GM23338 (cell line): ENCODE measurements around the gene ZFR2.

Source experiments
- EZH2 ChIP-seq: fragments of 200-600 bp; sonication (generic); IDR thresholded peaks from one replicate; pipeline ENCODE4 v1.8.0; 2017; ENCODE audit warnings: antibody characterized with exemption, mild to moderate bottlenecking, low read depth; ENCODE audit not compliant: unreplicated experiment
- EZH2phosphoT487 ChIP-seq: fragments of 200-600 bp; sonication (generic); IDR thresholded peaks from one replicate; pipeline ENCODE4 v1.8.1; 2018; ENCODE audit warnings: antibody characterized with exemption; ENCODE audit not compliant: unreplicated experiment
- JUNB ChIP-seq: IDR thresholded peaks from one replicate; pipeline ENCODE4 v1.6.1; 2016; ENCODE audit warnings: antibody characterized with exemption; ENCODE audit not compliant: unreplicated experiment
- POLR2AphosphoS5 ChIP-seq: IDR thresholded peaks from 2 replicates; pipeline ENCODE4 v1.6.1; 2016; ENCODE audit warnings: antibody characterized with exemption, low read depth
- ZNF331 ChIP-seq: fragments of 250-450 bp; sonication (Bioruptor Pico); IDR thresholded peaks from 2 replicates; pipeline ENCODE4 v1.5.0; 2020; ENCODE audit warnings: low read depth, mild to moderate bottlenecking, moderate library complexity
- TF ChIP-seq, protein P1 (sequence below), 2 experiments: fragments of 200-600 bp in 1 of 2; sonication (generic) in 1 of 2; conservative IDR thresholded peaks; 2 replicates each; pipeline versions ENCODE4 v1.5.1 to v1.6.1; 2016 to 2017; ENCODE audit warnings: antibody characterized with exemption in 2 of 2, low read depth in 2 of 2, mild to moderate bottlenecking in 2 of 2, moderate library complexity in 1 of 2
- TF ChIP-seq, protein P2 (sequence below): IDR thresholded peaks from one replicate; pipeline ENCODE4 v1.6.1; 2018; ENCODE audit warnings: antibody characterized with exemption; ENCODE audit not compliant: unreplicated experiment
- TF ChIP-seq, protein P3 (sequence below): fragments of 250-450 bp; sonication (Bioruptor Pico); IDR thresholded peaks from 2 replicates; pipeline ENCODE4 v1.5.0; 2020; ENCODE audit warnings: mild to moderate bottlenecking, moderate library complexity

DNA sequence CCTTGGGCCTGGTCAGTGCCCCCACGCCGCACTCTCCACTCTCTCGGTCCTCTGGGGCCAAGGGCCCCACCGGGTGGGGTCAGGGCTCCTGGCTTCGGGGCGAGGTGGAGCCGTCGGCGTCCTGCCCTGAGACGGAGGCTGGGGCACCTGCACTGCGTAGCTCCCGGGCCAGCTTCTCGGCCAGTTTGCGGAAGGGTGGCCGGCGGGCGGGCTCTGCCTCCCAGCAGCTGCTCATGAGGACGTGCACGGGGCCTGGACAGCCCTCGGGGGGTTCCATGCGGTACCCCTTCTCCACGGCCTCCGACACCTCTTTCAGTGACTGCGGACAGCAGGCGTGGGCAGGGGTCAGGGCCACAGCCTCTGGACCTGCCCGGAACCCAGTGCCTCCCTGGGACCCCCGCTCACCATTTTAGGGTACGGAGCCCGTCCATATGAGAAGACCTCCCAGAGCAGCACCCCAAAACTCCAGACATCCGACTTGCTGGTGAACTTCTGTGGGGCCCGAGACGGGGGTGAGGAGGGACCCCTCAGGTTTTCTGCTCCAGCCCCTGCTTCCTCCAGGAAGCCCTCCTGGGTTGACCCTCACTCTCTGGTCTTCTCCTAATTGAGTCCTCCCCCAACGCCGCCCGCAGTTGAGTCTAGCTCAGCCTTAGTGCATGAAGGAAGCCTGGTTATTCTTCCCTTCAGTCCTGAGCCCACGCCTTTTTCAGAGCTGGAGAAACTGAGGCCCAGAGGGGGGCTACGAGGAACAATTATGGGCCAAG is 90.6 kb downstream of the ZFR2 start:
- TF ChIP-seq, protein P1, sequence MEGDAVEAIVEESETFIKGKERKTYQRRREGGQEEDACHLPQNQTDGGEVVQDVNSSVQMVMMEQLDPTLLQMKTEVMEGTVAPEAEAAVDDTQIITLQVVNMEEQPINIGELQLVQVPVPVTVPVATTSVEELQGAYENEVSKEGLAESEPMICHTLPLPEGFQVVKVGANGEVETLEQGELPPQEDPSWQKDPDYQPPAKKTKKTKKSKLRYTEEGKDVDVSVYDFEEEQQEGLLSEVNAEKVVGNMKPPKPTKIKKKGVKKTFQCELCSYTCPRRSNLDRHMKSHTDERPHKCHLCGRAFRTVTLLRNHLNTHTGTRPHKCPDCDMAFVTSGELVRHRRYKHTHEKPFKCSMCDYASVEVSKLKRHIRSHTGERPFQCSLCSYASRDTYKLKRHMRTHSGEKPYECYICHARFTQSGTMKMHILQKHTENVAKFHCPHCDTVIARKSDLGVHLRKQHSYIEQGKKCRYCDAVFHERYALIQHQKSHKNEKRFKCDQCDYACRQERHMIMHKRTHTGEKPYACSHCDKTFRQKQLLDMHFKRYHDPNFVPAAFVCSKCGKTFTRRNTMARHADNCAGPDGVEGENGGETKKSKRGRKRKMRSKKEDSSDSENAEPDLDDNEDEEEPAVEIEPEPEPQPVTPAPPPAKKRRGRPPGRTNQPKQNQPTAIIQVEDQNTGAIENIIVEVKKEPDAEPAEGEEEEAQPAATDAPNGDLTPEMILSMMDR (conservative IDR thresholded peaks at IDR 0.05; ENCODE audit: low read depth in 2 of 2) = no peak
- no peak for TF ChIP-seq POLR2AphosphoS5
- TF ChIP-seq EZH2phosphoT487 = no peak
- TF ChIP-seq EZH2 = no peak
- TF ChIP-seq, protein P2, sequence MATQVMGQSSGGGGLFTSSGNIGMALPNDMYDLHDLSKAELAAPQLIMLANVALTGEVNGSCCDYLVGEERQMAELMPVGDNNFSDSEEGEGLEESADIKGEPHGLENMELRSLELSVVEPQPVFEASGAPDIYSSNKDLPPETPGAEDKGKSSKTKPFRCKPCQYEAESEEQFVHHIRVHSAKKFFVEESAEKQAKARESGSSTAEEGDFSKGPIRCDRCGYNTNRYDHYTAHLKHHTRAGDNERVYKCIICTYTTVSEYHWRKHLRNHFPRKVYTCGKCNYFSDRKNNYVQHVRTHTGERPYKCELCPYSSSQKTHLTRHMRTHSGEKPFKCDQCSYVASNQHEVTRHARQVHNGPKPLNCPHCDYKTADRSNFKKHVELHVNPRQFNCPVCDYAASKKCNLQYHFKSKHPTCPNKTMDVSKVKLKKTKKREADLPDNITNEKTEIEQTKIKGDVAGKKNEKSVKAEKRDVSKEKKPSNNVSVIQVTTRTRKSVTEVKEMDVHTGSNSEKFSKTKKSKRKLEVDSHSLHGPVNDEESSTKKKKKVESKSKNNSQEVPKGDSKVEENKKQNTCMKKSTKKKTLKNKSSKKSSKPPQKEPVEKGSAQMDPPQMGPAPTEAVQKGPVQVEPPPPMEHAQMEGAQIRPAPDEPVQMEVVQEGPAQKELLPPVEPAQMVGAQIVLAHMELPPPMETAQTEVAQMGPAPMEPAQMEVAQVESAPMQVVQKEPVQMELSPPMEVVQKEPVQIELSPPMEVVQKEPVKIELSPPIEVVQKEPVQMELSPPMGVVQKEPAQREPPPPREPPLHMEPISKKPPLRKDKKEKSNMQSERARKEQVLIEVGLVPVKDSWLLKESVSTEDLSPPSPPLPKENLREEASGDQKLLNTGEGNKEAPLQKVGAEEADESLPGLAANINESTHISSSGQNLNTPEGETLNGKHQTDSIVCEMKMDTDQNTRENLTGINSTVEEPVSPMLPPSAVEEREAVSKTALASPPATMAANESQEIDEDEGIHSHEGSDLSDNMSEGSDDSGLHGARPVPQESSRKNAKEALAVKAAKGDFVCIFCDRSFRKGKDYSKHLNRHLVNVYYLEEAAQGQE = no peak
- TF ChIP-seq, protein P3, sequence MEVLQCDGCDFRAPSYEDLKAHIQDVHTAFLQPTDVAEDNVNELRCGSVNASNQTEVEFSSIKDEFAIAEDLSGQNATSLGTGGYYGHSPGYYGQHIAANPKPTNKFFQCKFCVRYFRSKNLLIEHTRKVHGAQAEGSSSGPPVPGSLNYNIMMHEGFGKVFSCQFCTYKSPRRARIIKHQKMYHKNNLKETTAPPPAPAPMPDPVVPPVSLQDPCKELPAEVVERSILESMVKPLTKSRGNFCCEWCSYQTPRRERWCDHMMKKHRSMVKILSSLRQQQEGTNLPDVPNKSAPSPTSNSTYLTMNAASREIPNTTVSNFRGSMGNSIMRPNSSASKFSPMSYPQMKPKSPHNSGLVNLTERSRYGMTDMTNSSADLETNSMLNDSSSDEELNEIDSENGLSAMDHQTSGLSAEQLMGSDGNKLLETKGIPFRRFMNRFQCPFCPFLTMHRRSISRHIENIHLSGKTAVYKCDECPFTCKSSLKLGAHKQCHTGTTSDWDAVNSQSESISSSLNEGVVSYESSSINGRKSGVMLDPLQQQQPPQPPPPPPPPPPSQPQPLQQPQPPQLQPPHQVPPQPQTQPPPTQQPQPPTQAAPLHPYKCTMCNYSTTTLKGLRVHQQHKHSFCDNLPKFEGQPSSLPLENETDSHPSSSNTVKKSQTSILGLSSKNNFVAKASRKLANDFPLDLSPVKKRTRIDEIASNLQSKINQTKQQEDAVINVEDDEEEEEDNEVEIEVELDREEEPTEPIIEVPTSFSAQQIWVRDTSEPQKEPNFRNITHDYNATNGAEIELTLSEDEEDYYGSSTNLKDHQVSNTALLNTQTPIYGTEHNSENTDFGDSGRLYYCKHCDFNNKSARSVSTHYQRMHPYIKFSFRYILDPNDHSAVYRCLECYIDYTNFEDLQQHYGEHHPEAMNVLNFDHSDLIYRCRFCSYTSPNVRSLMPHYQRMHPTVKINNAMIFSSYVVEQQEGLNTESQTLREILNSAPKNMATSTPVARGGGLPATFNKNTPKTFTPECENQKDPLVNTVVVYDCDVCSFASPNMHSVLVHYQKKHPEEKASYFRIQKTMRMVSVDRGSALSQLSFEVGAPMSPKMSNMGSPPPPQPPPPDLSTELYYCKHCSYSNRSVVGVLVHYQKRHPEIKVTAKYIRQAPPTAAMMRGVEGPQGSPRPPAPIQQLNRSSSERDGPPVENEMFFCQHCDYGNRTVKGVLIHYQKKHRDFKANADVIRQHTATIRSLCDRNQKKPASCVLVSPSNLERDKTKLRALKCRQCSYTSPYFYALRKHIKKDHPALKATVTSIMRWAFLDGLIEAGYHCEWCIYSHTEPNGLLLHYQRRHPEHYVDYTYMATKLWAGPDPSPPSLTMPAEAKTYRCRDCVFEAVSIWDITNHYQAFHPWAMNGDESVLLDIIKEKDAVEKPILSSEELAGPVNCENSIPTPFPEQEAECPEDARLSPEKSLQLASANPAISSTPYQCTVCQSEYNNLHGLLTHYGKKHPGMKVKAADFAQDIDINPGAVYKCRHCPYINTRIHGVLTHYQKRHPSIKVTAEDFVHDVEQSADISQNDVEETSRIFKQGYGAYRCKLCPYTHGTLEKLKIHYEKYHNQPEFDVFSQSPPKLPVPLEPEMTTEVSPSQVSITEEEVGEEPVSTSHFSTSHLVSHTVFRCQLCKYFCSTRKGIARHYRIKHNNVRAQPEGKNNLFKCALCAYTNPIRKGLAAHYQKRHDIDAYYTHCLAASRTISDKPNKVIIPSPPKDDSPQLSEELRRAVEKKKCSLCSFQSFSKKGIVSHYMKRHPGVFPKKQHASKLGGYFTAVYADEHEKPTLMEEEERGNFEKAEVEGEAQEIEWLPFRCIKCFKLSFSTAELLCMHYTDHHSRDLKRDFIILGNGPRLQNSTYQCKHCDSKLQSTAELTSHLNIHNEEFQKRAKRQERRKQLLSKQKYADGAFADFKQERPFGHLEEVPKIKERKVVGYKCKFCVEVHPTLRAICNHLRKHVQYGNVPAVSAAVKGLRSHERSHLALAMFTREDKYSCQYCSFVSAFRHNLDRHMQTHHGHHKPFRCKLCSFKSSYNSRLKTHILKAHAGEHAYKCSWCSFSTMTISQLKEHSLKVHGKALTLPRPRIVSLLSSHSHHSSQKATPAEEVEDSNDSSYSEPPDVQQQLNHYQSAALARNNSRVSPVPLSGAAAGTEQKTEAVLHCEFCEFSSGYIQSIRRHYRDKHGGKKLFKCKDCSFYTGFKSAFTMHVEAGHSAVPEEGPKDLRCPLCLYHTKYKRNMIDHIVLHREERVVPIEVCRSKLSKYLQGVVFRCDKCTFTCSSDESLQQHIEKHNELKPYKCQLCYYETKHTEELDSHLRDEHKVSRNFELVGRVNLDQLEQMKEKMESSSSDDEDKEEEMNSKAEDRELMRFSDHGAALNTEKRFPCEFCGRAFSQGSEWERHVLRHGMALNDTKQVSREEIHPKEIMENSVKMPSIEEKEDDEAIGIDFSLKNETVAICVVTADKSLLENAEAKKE (CRISPR knock-in tag) = no peak
- TF ChIP-seq ZNF331 (CRISPR knock-in tag) = no peak
- TF ChIP-seq JUNB = no peak
